Neural progenitor cell (in vitro differentiated cells): ENCODE measurements around the gene CCDC85C.

Experiments used
- EZH2 ChIP-seq: fragments of 200-600 bp; sonication (generic); IDR thresholded peaks from 2 replicates; pipeline ENCODE4 v1.6.1; 2017; ENCODE audit warnings: antibody characterized with exemption, mild to moderate bottlenecking, moderate library complexity
- EZH2phosphoT487 ChIP-seq: fragments of 200-600 bp; sonication (generic); IDR thresholded peaks from 2 replicates; pipeline ENCODE4 v1.6.1; 2017; ENCODE audit warnings: antibody characterized with exemption
- TF ChIP-seq, protein P1 (sequence below): fragments of 200-600 bp; sonication (generic); IDR thresholded peaks from 2 replicates; pipeline ENCODE4 v1.5.1; 2017; ENCODE audit warnings: antibody characterized with exemption, mild to moderate bottlenecking

DNA sequence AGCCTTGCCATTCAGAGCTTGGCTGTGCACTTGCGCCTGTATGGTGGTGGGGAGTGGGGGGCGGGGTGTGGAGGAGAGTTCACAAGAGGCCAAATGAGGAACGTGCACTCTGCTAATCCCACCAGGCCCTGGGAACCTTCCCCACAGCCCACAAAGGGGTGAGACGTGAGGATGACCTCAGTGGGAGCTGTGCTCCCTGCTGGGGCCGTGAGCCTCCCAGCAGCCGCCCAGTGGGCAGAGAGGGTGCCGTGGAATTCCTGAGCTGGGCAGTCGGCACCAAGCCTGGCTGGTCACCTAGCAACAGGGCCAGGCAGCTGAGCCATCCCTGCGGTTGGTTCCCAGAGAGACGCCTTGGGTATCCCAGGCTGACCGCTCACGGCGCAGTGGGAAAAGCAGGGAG is 69.1 kb downstream of the CCDC85C start:
- TF ChIP-seq, protein P1, sequence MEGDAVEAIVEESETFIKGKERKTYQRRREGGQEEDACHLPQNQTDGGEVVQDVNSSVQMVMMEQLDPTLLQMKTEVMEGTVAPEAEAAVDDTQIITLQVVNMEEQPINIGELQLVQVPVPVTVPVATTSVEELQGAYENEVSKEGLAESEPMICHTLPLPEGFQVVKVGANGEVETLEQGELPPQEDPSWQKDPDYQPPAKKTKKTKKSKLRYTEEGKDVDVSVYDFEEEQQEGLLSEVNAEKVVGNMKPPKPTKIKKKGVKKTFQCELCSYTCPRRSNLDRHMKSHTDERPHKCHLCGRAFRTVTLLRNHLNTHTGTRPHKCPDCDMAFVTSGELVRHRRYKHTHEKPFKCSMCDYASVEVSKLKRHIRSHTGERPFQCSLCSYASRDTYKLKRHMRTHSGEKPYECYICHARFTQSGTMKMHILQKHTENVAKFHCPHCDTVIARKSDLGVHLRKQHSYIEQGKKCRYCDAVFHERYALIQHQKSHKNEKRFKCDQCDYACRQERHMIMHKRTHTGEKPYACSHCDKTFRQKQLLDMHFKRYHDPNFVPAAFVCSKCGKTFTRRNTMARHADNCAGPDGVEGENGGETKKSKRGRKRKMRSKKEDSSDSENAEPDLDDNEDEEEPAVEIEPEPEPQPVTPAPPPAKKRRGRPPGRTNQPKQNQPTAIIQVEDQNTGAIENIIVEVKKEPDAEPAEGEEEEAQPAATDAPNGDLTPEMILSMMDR, result no peak
- TF ChIP-seq EZH2, result no peak
- no peak for TF ChIP-seq EZH2phosphoT487
